Measurements from ENCODE around the gene KRTAP10-12. TPM values are rescaled to one million over a fixed set of nuclear protein-coding genes. Genes with fewer than 3 reads are reported as not detected.

KRTAP10-12 gene
- total RNA-seq, 2 donors from 2014 or later, result not detected

- DNase-seq (peak; percentile 55), ATAC-seq (peak; percentile 57 to 69)
- intact Hi-C loops (cut with DNase I), result no loop called here
Observed at GRCh38 chr21:44708213-44708865, 11.4 kb downstream of the KRTAP10-12 start.

- DNase-seq (no peak), ATAC-seq (no peak)
- intact Hi-C loops (cut with DNase I), result no loop called here
Observed at GRCh38 chr21:44708866-44709425, 12.0 kb downstream of the KRTAP10-12 start.

GRCh38 chr21:44709426-44710293, 12.7 kb downstream of the KRTAP10-12 start:
- ATAC-seq (peak; percentile 40 to 62), DNase-seq (no peak)
- intact Hi-C loops (cut with DNase I), result no loop called here

GRCh38 chr21:44710294-44710665, 13.3 kb downstream of the KRTAP10-12 start:
- no peak for DNase-seq
- intact Hi-C loops (cut with DNase I), result no loop called here

GRCh38 chr21:44710756-44711326, 13.9 kb downstream of the KRTAP10-12 start:
- DNase-seq (no peak), ATAC-seq (no peak)
- intact Hi-C loops (cut with DNase I), result no loop called here

More at GRCh38 chr21:44710294-44710665, 13.3 kb downstream of the KRTAP10-12 start:
- no peak for ATAC-seq

- intact Hi-C loops (cut with DNase I), result no loop called here
- no peak for DNase-seq
- ATAC-seq, result peak in 1 of 2 donors; percentile 12
Observed at GRCh38 chr21:44711327-44712202, 14.6 kb downstream of the KRTAP10-12 start, which contains the start of gene TSPEAR. TSS of gene TSPEAR (minus strand) at chr21:44711572. CDS start at chr21:44711514, 58 bp downstream.

- intact Hi-C loops (cut with DNase I), result no loop called here
- no peak for ATAC-seq
- DNase-seq, result no peak
Observed at GRCh38 chr21:44712203-44713028, 15.4 kb downstream of the KRTAP10-12 start.

DNA sequence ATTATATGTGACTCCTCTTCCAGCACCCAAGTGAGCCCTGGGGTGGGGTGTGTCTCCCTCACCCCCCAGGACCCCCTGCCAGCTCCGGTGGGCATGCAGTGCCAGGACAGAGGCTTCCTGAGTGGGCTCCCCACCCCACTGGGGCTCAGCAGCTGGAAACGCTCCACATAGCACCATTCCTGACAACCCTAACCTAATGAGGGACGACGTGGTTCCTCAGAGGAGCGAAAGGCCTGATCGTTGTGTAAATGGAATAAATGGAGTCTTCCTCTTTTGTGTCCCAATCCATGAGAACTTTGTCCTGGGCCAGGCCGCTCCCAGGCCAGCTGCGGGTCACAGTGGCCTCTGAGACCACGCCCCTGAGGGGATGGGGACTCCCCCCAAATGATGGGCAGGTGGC, 16.2 kb downstream of the KRTAP10-12 start:
- no peak for DNase-seq

GRCh38 chr21:44713846-44714245, 16.9 kb downstream of the KRTAP10-12 start:
- no peak for DNase-seq

More for the DNA sequence above, 16.2 kb downstream of the KRTAP10-12 start:
- no peak for ATAC-seq
- intact Hi-C loops (cut with DNase I), result no loop called here

GRCh38 chr21:44714905-44715304, 17.9 kb downstream of the KRTAP10-12 start:
- ATAC-seq, result no peak
- intact Hi-C loops (cut with DNase I), result no loop called here
- no peak for DNase-seq

More at GRCh38 chr21:44713846-44714245, 16.9 kb downstream of the KRTAP10-12 start:
- intact Hi-C loops (cut with DNase I), result no loop called here
- no peak for ATAC-seq

DNA sequence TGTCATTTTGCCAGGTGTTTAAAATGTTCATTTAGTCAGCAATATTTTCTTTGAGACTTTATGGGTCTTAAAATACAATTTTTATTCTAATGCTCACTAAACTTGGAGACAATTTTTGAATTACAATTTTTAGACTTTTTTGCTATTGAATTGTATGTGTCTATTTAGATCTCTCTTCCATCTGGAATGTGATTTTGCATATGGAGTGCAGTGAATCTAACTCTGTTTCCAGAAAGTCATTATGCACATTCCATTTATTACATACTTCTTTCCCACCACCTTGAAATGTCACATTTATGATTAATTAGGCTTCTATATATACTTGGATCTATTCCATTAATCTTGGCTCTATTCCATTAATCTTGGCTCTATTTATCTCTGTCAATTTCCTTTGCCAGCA, 20.0 kb downstream of the KRTAP10-12 start:
- no peak for ATAC-seq
- no peak for DNase-seq
- intact Hi-C loops (cut with DNase I), result no loop called here

DNA sequence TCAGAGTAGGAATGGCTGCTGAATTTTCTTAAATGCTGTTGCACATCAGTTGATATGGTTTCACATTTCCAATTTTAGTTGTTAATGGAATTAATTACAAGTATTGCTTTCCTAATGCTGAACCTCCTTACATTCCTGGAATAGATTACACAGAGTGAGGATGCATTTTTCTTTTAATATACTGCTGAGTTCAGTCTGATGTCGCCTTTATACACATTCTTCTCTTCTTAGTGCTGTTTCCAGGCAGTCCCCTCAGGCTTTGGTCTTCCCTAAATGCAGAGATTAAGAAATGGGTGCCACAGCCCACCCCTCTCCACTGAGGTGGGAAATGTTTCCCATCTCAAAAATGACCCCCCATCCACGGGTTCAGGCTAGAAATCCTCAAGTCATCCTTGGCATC, 21.1 kb downstream of the KRTAP10-12 start:
- intact Hi-C loops (cut with DNase I), result no loop called here
- DNase-seq (no peak), ATAC-seq (no peak)

DNA sequence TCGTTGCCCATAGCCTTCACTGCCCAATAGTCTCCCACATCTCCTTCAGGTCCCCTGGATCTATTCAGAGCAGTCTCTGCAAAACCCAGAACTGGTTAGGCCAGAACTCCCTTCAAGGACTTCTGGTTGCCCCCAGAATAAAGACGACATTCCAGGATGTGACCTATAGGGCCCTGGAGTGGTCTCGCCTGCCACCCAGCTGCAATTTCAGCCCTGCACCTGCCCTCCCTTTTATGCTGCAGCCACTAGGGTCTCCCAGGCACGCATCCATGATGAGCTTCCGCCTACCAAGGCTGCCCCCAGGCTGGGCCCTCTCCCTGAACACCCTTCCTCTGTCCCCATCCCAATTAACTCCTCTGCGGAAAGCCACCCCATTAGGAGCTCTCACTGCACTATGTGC, 21.6 kb downstream of the KRTAP10-12 start:
- intact Hi-C loops (cut with DNase I), result no loop called here
- no peak for DNase-seq
- no peak for ATAC-seq

- ATAC-seq (peak; percentile 38 to 79), DNase-seq (no peak)
Observed at GRCh38 chr21:44720170-44720569, 23.2 kb downstream of the KRTAP10-12 start.

GRCh38 chr21:44722731-44723130, 25.8 kb downstream of the KRTAP10-12 start:
- intact Hi-C loops (cut with DNase I), result no loop called here
- no peak for DNase-seq
- ATAC-seq, result no peak

More at GRCh38 chr21:44720170-44720569, 23.2 kb downstream of the KRTAP10-12 start:
- intact Hi-C loops (cut with DNase I), result no loop called here

DNA sequence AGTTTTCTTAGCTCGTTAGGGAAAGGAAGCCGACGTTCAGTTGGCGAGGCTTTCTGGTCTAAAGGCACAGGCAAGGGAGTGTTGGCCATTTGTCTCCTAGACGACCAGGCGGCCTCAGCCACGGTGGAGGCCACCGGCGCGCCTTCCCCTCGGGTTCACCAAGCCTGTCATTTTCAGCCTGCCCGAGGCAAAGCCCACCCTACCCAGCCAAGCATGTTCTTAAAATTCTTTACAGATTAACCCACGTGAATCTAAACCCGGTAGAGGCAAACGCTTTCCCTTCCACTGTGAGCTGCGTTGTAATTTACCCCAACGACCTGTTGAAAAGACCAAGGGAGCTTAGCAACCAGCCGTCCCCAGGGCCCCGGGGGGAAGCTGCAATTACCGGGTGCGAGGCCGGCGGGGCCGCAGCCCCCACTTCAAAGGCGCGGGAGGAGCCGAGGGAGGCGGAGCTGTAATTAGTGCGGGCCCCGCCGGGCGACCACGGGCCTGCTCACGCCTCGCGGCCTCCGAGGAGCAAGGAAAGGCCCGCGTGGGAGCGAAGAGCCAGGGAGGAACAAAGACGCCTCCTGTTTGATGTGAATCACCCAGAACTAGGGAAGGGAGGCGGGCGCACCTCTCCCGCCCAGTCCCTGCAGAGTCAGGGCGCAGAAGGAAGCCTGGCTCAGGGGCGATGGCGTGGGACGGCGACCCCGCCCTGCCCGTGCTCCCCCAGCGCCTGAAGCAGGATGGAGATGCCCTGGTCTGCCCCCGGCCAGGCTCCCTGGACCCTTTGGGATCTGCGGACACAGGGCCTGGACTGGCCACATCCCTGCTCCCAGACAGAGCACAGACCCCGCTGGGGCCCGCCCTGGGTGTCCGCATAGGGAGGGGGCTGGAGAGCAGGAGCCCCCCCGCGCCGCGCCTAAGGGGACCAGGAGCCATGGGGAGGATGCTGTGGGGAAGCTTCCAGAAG, 26.5 kb downstream of the KRTAP10-12 start:
- ATAC-seq (peak in 1 of 2 donors; percentile 8), DNase-seq (no peak)
- intact Hi-C loops (cut with DNase I), result no loop called here

GRCh38 chr21:44724196-44724595, 27.2 kb downstream of the KRTAP10-12 start:
- no peak for ATAC-seq
- DNase-seq, result no peak
- intact Hi-C loops (cut with DNase I), result no loop called here

Data from left cardiac atrium (tissue), 4 donors.